ENCODE results near the gene PTPN2. TPM values are rescaled to one million over a fixed set of nuclear protein-coding genes. Genes with fewer than 3 reads are reported as not detected.

The PTPN2 gene
- total RNA-seq, 1 donor from 2014 or later, result 40.4 TPM

- FAIRE-seq, result no peak
- DNase-seq (ENCODE audit: low spot score in 2 of 2), result no peak
These were observed 133.1 kb downstream of the PTPN2 start for GRCh38 chr18:12750715-12751502.

GRCh38 chr18:12750076-12750714 is 133.8 kb downstream of the PTPN2 start:
- FAIRE-seq, result no peak
- DNase-seq (ENCODE audit: low spot score in 2 of 2), result no peak

GRCh38 chr18:12749121-12749520 is 134.9 kb downstream of the PTPN2 start:
- FAIRE-seq (no peak), DNase-seq (ENCODE audit: low spot score in 2 of 2) (no peak)

GRCh38 chr18:12748671-12749070 is 135.4 kb downstream of the PTPN2 start:
- DNase-seq (ENCODE audit: low spot score in 2 of 2) (no peak), FAIRE-seq (no peak)

GRCh38 chr18:12747530-12748315 is 136.3 kb downstream of the PTPN2 start:
- FAIRE-seq (no peak), DNase-seq (ENCODE audit: low spot score in 2 of 2) (no peak)

- no peak for FAIRE-seq
- DNase-seq (ENCODE audit: low spot score in 2 of 2), result no peak
These were observed 138.8 kb downstream of the PTPN2 start for GRCh38 chr18:12745095-12745795.

- FAIRE-seq (no peak), DNase-seq (ENCODE audit: low spot score in 2 of 2) (peak; percentile 42 to 59)
These were observed 139.9 kb downstream of the PTPN2 start for GRCh38 chr18:12744103-12744502.

- FAIRE-seq (no peak), DNase-seq (ENCODE audit: low spot score in 2 of 2) (no peak)
These were observed 141.6 kb downstream of the PTPN2 start for GRCh38 chr18:12742453-12742852.

Small RNA genes lying within 50 kb of the gene (small RNA-seq; reads per million reads assigned to genes)
- not detected for gene RF00019

Other genes starting within 250 kb of the PTPN2 start
- 104 TPM for gene SPIRE1, start 226.1 kb downstream of the PTPN2 start, total RNA-seq
- 24.5 TPM for gene CEP76, start 181.5 kb downstream of the PTPN2 start, total RNA-seq
- gene PSMG2, start 181.2 kb downstream of the PTPN2 start, total RNA-seq, result 67.7 TPM
- 39.9 TPM for gene SEH1L, start 63.8 kb upstream of the PTPN2 start, total RNA-seq
- 73.0 TPM for gene CEP192, start 107.1 kb upstream of the PTPN2 start, total RNA-seq

Measured in frontal cortex (tissue), 4 donors.